HTERT RPE-1 (cell line): ENCODE data around the gene NEU3.

Experiments used
- in situ Hi-C: fragments of 300-500 bp; cut with MboI; formaldehyde crosslinking; loops from 4 replicates; pipeline ENCODE4 v1.14.3; 2020; ENCODE audit warnings: low sequenced_read_pairs

NEU3 gene

DNA sequence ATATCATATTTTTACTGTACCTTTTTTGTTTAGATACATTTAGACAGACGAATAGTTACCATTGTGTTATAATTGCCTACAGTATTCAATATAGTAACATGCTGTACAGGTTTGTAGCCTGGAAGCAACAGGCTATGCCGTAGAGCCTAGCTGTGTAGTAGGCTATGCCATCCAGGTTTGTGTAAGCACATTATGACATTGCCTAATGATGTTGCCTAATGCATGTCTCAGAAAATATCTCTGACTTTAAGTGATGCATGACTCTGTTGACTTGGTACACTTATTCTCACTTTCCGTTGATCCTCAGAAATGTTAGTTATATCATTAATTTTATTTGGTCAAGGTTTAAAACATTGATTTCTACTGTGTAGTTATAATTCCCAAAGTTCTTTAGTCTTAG lies 68.1 kb downstream of the NEU3 start:
- in situ Hi-C loops = no loop called here

DNA sequence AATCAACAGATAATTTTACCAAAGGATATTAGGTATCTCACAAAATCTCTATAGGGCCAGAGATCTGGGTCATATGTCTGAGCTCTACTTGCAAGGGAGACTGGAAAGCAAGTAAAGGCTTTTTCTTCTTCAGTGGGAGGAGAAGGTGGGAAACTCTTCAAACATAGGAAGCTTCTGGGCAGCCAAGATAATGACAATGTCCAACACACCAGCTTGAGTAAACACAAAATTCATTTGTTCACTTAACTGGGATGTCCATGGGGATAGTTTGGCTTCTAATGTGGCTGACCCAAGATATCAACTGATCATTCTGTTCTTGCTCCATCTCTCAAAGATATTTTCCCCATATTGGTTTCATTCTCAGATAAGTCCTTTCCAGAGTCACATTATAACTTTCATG lies 70.6 kb downstream of the NEU3 start:
- in situ Hi-C loops = no loop called here

DNA sequence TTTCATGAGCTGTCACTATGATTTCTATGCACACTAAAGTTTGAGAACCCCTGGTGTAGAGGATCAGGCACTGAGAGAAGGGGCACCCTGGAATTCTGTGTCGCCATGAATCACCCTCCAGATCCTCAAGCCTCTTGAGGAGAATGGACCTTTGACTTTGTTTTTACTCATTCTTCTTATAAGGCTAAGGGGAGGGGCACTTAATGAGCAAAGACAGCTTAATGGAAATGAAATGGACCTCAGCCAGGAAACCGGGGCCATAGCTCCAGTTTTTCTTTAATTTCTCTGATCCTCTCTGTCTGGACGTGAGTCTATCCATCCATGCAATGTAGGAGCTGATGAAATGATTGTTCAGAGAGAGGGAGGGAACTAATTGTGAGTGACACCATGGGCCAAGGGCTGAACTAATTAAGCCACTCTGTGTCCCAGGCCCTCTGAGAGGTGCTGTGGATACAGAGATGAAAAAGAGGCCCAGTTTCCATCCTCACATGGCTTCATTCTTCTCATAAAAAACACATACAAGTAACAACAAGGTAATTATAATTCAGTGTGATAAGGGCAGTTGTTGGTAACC lies 75.1 kb downstream of the NEU3 start:
- in situ Hi-C loops = no loop called here

DNA sequence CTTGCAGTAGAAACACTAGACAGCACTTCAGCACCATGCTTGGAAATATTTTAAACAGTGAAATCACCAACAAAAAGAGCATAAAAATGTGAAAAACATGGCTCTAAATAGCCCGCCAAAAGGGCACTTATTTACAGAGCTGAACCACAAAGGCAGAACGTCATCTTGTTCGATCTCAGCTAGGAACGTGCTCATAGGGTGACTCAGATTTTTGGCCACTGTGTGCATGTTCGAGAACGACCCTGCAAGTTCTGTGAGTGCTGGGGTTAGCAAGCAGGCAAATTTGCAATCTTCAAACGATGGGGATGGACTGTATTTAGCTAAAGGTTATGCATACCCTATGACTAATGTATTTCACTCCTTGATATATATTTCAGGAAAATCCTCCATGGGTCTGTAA lies 77.3 kb downstream of the NEU3 start:
- in situ Hi-C loops = no loop called here
